ENCODE measurements around the gene B4GALT5. TPM values are rescaled to one million over a fixed set of nuclear protein-coding genes. Genes with fewer than 3 reads are reported as not detected.

The B4GALT5 gene
- total RNA-seq, 1 experiment from 2014 or later: 65.0 TPM

DNA sequence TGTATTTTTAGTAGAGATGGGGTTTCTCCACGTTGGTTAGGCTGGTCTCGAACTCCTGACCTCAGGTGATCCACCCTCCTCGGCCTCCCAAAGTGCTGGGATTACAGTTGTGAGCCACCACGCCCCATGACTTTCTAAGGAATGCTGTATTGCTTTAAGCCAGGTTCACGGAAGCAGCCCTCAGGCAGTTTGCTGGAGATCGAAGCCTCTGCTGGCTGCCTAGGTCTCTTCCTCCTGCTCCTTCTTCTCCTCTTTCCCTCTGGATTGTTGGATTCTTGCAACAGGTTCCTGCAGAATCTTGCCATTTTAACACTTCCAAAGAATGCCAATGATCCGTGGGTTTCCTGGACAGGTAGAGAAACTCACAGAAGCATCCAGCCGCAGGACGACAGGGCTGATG, 29.3 kb upstream of the B4GALT5 start:
- H3K4me1 Mint-ChIP-seq (ENCODE audit: low read depth, unreplicated experiment): peaks cover 12% of the 10 kb centered on the region

DNA sequence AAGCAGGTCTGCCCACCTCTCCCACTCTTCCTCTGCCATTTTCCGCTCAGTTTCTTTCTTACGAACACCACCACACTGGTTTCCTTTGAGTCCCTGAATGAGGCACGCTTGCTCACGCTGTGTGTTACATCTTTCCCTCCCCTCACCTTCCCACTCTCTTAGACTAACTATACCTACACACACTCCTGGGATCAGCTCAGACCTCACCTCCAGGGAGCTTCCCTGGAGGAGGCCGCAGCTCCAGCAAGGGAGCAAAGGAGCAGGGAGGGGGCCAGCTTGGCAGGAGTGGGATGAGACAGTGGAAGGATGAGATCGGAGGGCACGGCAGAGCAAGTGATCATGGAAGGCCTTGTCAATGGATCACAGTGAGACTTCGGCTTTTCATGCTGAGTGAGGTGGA, 28.3 kb upstream of the B4GALT5 start:
- no peak overlapping the region for H3K4me3 ChIP-seq (ENCODE audit: low read depth, low read length)
- H3K27me3 ChIP-seq (replicated peaks; ENCODE audit: control insufficient read depth, insufficient read depth, low read length): no peaks in the 10 kb centered on the region
- no peaks in the 10 kb centered on the region for H3K9me3 ChIP-seq
- intact Hi-C loops (cut with micrococcal nuclease; ENCODE audit: unreplicated experiment): no loop called here
- DNase-seq: no peak
- Mint-ChIP-seq H3K4me3 (ENCODE audit: unreplicated experiment) (no peak overlapping the region), H3K27ac (ENCODE audit: unreplicated experiment) (no peak overlapping the region), H3K4me1 (ENCODE audit: low read depth, unreplicated experiment) (peaks cover 6% of the 10 kb centered on the region), H3K27me3 (ENCODE audit: insufficient read depth, unreplicated experiment) (no peaks in the 10 kb centered on the region), H3K36me3 (ENCODE audit: insufficient read depth, unreplicated experiment) (no peaks in the 10 kb centered on the region), H3K9me3 (ENCODE audit: unreplicated experiment) (no peaks in the 10 kb centered on the region)
- CTCF ChIA-PET: no interaction called here
- POLR2A ChIA-PET: no interaction called here
- TF ChIP-seq, protein P1, sequence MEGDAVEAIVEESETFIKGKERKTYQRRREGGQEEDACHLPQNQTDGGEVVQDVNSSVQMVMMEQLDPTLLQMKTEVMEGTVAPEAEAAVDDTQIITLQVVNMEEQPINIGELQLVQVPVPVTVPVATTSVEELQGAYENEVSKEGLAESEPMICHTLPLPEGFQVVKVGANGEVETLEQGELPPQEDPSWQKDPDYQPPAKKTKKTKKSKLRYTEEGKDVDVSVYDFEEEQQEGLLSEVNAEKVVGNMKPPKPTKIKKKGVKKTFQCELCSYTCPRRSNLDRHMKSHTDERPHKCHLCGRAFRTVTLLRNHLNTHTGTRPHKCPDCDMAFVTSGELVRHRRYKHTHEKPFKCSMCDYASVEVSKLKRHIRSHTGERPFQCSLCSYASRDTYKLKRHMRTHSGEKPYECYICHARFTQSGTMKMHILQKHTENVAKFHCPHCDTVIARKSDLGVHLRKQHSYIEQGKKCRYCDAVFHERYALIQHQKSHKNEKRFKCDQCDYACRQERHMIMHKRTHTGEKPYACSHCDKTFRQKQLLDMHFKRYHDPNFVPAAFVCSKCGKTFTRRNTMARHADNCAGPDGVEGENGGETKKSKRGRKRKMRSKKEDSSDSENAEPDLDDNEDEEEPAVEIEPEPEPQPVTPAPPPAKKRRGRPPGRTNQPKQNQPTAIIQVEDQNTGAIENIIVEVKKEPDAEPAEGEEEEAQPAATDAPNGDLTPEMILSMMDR (IDR thresholded peaks at IDR 0.05; ENCODE audit: insufficient read depth in 1 of 2, low read depth in 1 of 2, low read length in 1 of 2, severe bottlenecking in 1 of 2, unreplicated experiment in 1 of 2): no peak
- BruUV-seq (replicated peaks): no TSS peak
- peaks cover 9% of the 10 kb centered on the region for H3K4me1 ChIP-seq
- no peaks in the 10 kb centered on the region for H3K36me3 ChIP-seq (ENCODE audit: control insufficient read depth, insufficient read depth, low read length)

More for the DNA sequence above, 29.3 kb upstream of the B4GALT5 start:
- TF ChIP-seq, protein P1 (IDR thresholded peaks at IDR 0.05; ENCODE audit: insufficient read depth in 1 of 2, low read depth in 1 of 2, low read length in 1 of 2, severe bottlenecking in 1 of 2, unreplicated experiment in 1 of 2): no peak
- Histone ChIP-seq H3K4me3 (ENCODE audit: low read depth, low read length) (no peak overlapping the region), H3K36me3 (ENCODE audit: control insufficient read depth, insufficient read depth, low read length) (no peaks in the 10 kb centered on the region), H3K4me1 (peaks cover 15% of the 10 kb centered on the region), H3K9me3 (no peaks in the 10 kb centered on the region), H3K27me3 (replicated peaks; ENCODE audit: control insufficient read depth, insufficient read depth, low read length) (no peaks in the 10 kb centered on the region)
- ChIA-PET POLR2A (no interaction called here), CTCF (no interaction called here)
- H3K9me3 Mint-ChIP-seq (ENCODE audit: unreplicated experiment): no peaks in the 10 kb centered on the region
- no TSS peak for BruUV-seq (replicated peaks)
- no peak overlapping the region for H3K4me3 Mint-ChIP-seq (ENCODE audit: unreplicated experiment)
- H3K36me3 Mint-ChIP-seq (ENCODE audit: insufficient read depth, unreplicated experiment): no peaks in the 10 kb centered on the region
- DNase-seq: peak; percentile 57 to 82
- H3K27ac Mint-ChIP-seq (ENCODE audit: unreplicated experiment): peak overlapping the region; percentile 9
- intact Hi-C loops (cut with micrococcal nuclease; ENCODE audit: unreplicated experiment): no loop called here
- H3K27me3 Mint-ChIP-seq (ENCODE audit: insufficient read depth, unreplicated experiment): no peaks in the 10 kb centered on the region

DNA sequence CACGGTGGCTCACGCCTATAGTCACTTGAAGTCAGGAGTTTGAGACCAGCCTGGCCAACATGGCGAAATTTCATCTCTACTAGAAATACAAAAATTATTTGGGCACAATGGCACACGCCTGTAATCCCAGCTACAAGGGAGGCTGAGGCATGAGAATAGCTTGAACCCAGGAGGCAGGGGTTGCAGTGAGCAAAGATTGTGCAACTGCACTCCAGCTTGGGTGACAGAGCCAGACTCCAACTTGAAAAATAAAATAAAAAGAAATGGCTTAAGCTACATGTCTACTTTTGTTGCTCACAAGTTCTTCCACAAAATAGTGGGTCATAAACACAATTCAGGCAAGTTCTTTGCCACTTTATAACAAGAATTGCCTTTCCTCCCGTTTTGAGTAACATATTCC, 27.1 kb upstream of the B4GALT5 start:
- ChIA-PET CTCF (interaction anchor here (0.7 kb wide), 1 partner anchor 130 kb away, joined by 4 read pairs; no protein-coding TSS in a partner anchor), POLR2A (no interaction called here)
- Histone ChIP-seq H3K9me3 (no peaks in the 10 kb centered on the region), H3K4me1 (peaks cover 9% of the 10 kb centered on the region), H3K36me3 (ENCODE audit: control insufficient read depth, insufficient read depth, low read length) (no peaks in the 10 kb centered on the region), H3K4me3 (ENCODE audit: low read depth, low read length) (no peak overlapping the region), H3K27me3 (replicated peaks; ENCODE audit: control insufficient read depth, insufficient read depth, low read length) (no peaks in the 10 kb centered on the region)
- Mint-ChIP-seq H3K9me3 (ENCODE audit: unreplicated experiment) (no peaks in the 10 kb centered on the region), H3K36me3 (ENCODE audit: insufficient read depth, unreplicated experiment) (no peaks in the 10 kb centered on the region), H3K27me3 (ENCODE audit: insufficient read depth, unreplicated experiment) (no peaks in the 10 kb centered on the region), H3K4me3 (ENCODE audit: unreplicated experiment) (no peak overlapping the region), H3K27ac (ENCODE audit: unreplicated experiment) (no peak overlapping the region), H3K4me1 (ENCODE audit: low read depth, unreplicated experiment) (peaks cover 6% of the 10 kb centered on the region)
- TF ChIP-seq, protein P1 (IDR thresholded peaks at IDR 0.05; ENCODE audit: insufficient read depth in 1 of 2, low read depth in 1 of 2, low read length in 1 of 2, severe bottlenecking in 1 of 2, unreplicated experiment in 1 of 2): no peak
- BruUV-seq (replicated peaks): no TSS peak
- intact Hi-C loops (cut with micrococcal nuclease; ENCODE audit: unreplicated experiment): no loop called here
- DNase-seq: no peak

All from Caco-2 (cell line).